Transverse colon (tissue), 4 donors: ENCODE measurements around the gene TALDO1. TPM values are rescaled to one million over a fixed set of nuclear protein-coding genes. Genes with fewer than 3 reads are reported as not detected.

Experiments
- DNase-seq: peaks from one replicate; pipeline ENCODE4 v3.0.0-alpha.2; 2019
- H3K27ac ChIP-seq, 4 donors: fragments of 200-600 bp; sonication (generic); 2 replicates each; pipeline ENCODE4 v1.5.1; 2016 to 2018; ENCODE audit warnings: inconsistent platforms in 4 of 4
- H3K27me3 ChIP-seq: fragments of 200-600 bp; sonication (generic); 2 replicates; pipeline ENCODE4 v1.5.1; 2017; ENCODE audit warnings: inconsistent platforms
- H3K36me3 ChIP-seq, 4 donors: fragments of 200-600 bp; sonication (generic); 2 replicates each; pipeline ENCODE4 v1.5.1; 2017 to 2019; ENCODE audit warnings: inconsistent platforms in 4 of 4
- H3K4me1 ChIP-seq, 4 donors: fragments of 200-600 bp; sonication (generic); 2 replicates each; pipeline ENCODE4 v1.5.1; 2017 to 2020; ENCODE audit warnings: inconsistent platforms in 4 of 4
- H3K4me3 ChIP-seq, 4 donors: fragments of 200-600 bp; sonication (generic); 1 replicate in 1 of 4; 2 replicates in 3 of 4; pipeline versions ENCODE4 v1.5.1 to v1.6.1; 2017 to 2019; ENCODE audit warnings: inconsistent platforms in 4 of 4
- H3K9me3 ChIP-seq, 2 donors: fragments of 200-600 bp; sonication (generic); 2 replicates each; pipeline ENCODE4 v1.5.1; 2017 to 2019; ENCODE audit warnings: inconsistent platforms in 2 of 2
- EP300 ChIP-seq: sonication (generic); formaldehyde crosslinking; IDR thresholded peaks from one replicate; pipeline ENCODE4 v1.6.1; 2017; ENCODE audit warnings: antibody characterized with exemption, low read depth
- POLR2A ChIP-seq: fragments of 450-650 bp; IDR thresholded peaks from one replicate; pipeline ENCODE4 v1.6.1; 2016; ENCODE audit warnings: antibody characterized with exemption, mild to moderate bottlenecking, moderate library complexity
- POLR2AphosphoS5 ChIP-seq, 3 donors: sonication (generic); formaldehyde crosslinking; IDR thresholded peaks; one replicate each; pipeline ENCODE4 v1.6.1; 2016; ENCODE audit warnings: antibody characterized with exemption in 3 of 3
- WGBS, 2 donors: methylation state at CpG; one replicate each; pipeline ENCODE4 v1.1.5; 2018; ENCODE audit warnings: low coverage in 1 of 2; 5-methylcytosine and 5-hydroxymethylcytosine counted together
- in situ Hi-C, 4 donors: fragments of 200-750 bp; cut with MboI; loops; one replicate each; pipeline versions ENCODE4 v1.15.0 to v1.15.1; 2017; ENCODE audit warnings: low sequenced_read_pairs in 3 of 4, low pct_ligation_motif_present in 1 of 4, low pct_unique_long_range_greater_than_20kb in 1 of 4
- intact Hi-C: fragments of 100-400 bp; cut with DNase I; formaldehyde crosslinking; loops from one replicate; pipeline ENCODE4 v1.15.1; 2023; ENCODE audit warnings: low total_unique reads
- total RNA-seq, 4 donors: library from RNA; depleted of rRNA; stranded (reverse); fragments of >200 nt; gene quantifications; one replicate each; pipeline ENCODE4 v1.1.0, GENCODE V29; 2016
- TF ChIP-seq, protein P1 (sequence below), 5 experiments: fragments of 200-600 bp in 3 of 5; fragments of 450-650 bp in 2 of 5; sonication (generic) in 3 of 5; IDR thresholded peaks; 1 replicate in 2 of 5; 2 replicates in 3 of 5; pipeline ENCODE4 v1.5.1; 2016 to 2017; ENCODE audit warnings: antibody characterized with exemption in 5 of 5, inconsistent platforms in 3 of 5, mild to moderate bottlenecking in 2 of 5, moderate library complexity in 1 of 5

Gene TALDO1
- total RNA-seq, 4 donors from 2014 or later = 124 to 164 (median 141) TPM

DNA sequence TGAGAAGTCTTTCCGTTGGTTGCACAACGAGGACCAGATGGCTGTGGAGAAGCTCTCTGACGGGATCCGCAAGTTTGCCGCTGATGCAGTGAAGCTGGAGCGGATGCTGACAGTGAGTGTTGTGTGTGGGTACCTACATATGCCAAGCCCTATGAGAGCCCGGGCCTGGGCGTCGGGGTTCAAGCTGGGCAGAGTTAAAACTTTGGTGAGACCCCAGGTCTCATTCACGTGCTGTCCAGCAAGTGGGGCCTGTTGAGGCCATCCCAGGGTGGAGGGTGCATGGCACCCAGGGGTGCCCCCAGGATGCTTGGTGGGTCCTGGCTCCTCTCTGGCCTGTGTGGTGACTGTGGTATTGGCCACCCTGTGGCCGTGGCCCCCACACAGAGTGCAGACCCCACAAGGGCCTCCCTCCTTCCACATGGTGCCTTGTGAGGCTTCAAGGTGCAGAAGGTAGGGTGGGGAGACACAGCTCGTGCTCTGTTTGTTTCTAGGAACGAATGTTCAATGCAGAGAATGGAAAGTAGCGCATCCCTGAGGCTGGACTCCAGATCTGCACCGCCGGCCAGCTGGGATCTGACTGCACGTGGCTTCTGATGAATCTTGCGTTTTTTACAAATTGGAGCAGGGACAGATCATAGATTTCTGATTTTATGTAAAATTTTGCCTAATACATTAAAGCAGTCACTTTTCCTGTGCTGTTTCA, 17.2 kb downstream of the TALDO1 start:
- in situ Hi-C loops (no loop called here), intact Hi-C loops (no loop called here)
- TF ChIP-seq POLR2A = no peak
- TF ChIP-seq, protein P1, sequence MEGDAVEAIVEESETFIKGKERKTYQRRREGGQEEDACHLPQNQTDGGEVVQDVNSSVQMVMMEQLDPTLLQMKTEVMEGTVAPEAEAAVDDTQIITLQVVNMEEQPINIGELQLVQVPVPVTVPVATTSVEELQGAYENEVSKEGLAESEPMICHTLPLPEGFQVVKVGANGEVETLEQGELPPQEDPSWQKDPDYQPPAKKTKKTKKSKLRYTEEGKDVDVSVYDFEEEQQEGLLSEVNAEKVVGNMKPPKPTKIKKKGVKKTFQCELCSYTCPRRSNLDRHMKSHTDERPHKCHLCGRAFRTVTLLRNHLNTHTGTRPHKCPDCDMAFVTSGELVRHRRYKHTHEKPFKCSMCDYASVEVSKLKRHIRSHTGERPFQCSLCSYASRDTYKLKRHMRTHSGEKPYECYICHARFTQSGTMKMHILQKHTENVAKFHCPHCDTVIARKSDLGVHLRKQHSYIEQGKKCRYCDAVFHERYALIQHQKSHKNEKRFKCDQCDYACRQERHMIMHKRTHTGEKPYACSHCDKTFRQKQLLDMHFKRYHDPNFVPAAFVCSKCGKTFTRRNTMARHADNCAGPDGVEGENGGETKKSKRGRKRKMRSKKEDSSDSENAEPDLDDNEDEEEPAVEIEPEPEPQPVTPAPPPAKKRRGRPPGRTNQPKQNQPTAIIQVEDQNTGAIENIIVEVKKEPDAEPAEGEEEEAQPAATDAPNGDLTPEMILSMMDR (IDR thresholded peaks at IDR 0.05) = no peak
- no peak for TF ChIP-seq POLR2AphosphoS5 (IDR thresholded peaks at IDR 0.05)
- H3K36me3 ChIP-seq = peaks cover 0 to 29% (median 18%) of the 10 kb centered on the region in 4 donors
- H3K27ac ChIP-seq = no peak overlapping the region
- DNase-seq = no peak
- H3K9me3 ChIP-seq = no peaks in the 10 kb centered on the region
- no peak overlapping the region for H3K4me3 ChIP-seq
- no peaks in the 10 kb centered on the region for H3K27me3 ChIP-seq
- H3K4me1 ChIP-seq = peaks cover 3 to 13% (median 11%) of the 10 kb centered on the region in 4 donors
- 85% methylated on average over 18 of the region's 18 CpGs; no CpG with 5 or more reads in 1 of the 2 donors for WGBS, 2 donors

DNA sequence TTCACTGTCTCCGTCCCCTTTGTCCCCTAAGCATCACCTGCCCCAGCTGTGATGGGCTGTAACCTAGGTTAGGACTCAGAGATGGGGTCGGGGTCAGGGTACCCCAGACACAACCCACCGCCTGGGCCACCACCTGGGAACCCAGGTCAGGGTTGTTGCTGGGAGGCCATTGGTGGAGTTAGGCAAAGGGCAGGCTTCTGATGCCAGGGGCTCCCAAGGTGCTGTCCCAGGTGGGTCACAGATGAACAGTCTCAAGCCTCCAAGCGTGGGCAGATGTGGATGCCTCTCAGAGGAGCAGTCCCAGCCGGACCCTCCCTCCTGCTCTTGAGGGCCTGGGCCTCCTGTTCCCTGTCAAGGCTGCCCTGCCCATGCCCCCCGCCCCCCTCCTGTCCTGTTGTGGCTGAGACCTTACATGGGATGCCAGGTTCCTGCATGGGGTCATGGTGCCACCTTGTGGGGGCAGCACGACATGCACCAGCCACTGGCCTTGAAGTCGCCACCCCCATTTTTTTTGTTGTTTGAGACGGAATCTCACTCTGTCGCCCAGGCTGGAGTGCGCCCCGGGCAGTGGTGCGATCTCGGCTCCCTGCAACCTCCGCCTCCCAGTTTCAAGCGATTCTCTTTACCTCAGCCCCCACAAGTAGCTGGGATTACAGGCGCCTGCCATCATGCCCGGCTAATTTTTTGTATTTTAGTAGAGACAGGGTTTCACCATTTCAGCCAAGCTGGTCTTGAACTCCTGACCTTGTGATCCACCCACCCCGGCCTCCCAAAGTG, 17.9 kb downstream of the TALDO1 start:
- no peak overlapping the region for H3K4me3 ChIP-seq
- H3K27ac ChIP-seq = no peak overlapping the region
- peaks cover 3 to 13% (median 11%) of the 10 kb centered on the region in 4 donors for H3K4me1 ChIP-seq
- in situ Hi-C loops (no loop called here), intact Hi-C loops (no loop called here)
- H3K27me3 ChIP-seq = no peaks in the 10 kb centered on the region
- peaks cover 0 to 22% (median 15%) of the 10 kb centered on the region in 4 donors for H3K36me3 ChIP-seq
- peak; percentile 56 for DNase-seq
- TF ChIP-seq POLR2AphosphoS5 (IDR thresholded peaks at IDR 0.05) = no peak
- TF ChIP-seq, protein P1 (IDR thresholded peaks at IDR 0.05) = peak; percentile 51 to 70 (median 59)
- no peaks in the 10 kb centered on the region for H3K9me3 ChIP-seq
- 61 to 75% methylated on average over 8 to 19 of the region's 19 CpGs for WGBS, 2 donors

DNA sequence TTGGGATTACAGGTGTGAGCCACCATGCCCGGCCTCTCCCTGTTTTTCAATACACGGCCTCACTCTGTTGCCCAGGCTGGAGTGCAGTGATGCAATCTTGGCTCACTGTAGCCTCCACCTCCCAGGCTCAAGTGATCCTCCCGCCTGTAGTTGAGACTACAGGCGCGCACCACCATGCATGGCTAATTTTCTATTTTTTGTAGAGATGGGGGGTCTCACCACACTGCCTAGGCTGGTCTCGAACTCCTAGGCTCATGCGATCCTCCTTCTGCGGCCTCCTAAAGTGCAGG, 18.5 kb downstream of the TALDO1 start:
- WGBS, 2 donors = 97% methylated on average over 8 of the region's 8 CpGs; no CpG with 5 or more reads in 1 of the 2 donors
- Histone ChIP-seq H3K36me3 (peaks cover 0 to 22% (median 12%) of the 10 kb centered on the region in 4 donors), H3K9me3 (no peaks in the 10 kb centered on the region), H3K4me3 (no peak overlapping the region), H3K27me3 (no peaks in the 10 kb centered on the region), H3K4me1 (peaks cover 3 to 13% (median 11%) of the 10 kb centered on the region in 4 donors), H3K27ac (no peak overlapping the region)
- in situ Hi-C loops = no loop called here
- TF ChIP-seq EP300 (no peak), POLR2A (no peak), POLR2AphosphoS5 (IDR thresholded peaks at IDR 0.05) (no peak)
- intact Hi-C loops = no loop called here
- no peak for DNase-seq

DNA sequence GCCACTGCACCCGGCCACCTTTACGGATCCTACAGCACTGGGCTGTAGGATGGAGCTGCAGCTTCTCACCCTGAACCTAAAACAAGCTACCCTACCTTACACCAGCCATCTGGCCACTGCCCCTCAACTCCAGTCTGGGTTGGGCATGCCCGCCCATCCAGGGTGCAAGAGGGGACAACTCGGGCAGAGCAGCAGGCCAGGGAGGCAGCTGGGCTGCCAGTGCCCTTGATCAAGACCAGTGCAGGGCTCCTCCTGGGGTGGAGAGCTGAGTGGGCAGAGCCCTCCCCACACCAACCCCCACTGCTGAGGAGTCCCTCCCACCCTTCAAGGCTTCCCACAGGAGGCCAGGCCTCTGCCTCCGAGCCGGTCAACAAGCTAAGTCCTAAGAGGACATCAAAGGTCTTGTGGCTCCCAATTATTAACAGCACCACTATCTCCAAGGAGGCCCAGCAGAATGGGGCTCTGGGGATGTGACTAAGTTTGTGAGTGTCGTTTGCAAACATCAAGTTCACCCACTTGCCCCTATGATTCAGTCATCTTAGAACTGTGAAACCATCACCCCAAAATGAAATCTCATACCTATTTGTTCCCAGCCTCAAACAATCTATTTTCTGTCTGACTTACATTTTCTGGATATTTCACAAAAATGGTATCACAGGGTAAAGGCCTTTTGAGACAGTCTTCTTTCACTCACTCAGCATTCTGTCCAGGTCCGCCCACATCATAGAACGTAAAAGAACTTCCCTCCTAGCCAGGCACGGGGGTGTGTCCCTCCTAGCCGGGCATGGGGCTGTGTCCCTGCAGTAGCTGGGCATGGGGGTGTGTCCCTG, 19.1 kb downstream of the TALDO1 start:
- no peak overlapping the region for H3K4me3 ChIP-seq
- no peak for TF ChIP-seq POLR2AphosphoS5 (IDR thresholded peaks at IDR 0.05)
- TF ChIP-seq EP300 = no peak
- no peak for TF ChIP-seq POLR2A
- TF ChIP-seq, protein P1 (IDR thresholded peaks at IDR 0.05) = no peak
- in situ Hi-C loops (no loop called here), intact Hi-C loops (no loop called here)
- WGBS, 2 donors = 79 to 84% methylated on average over 4 to 11 of the region's 11 CpGs
- H3K4me1 ChIP-seq = peaks cover 3 to 13% (median 11%) of the 10 kb centered on the region in 4 donors
- H3K27ac ChIP-seq = no peak overlapping the region
- DNase-seq = no peak
- peaks cover 0 to 26% (median 11%) of the 10 kb centered on the region in 4 donors for H3K36me3 ChIP-seq
- H3K27me3 ChIP-seq = no peaks in the 10 kb centered on the region
- no peaks in the 10 kb centered on the region for H3K9me3 ChIP-seq
